Neural progenitor cell (in vitro differentiated cells): Measurements from ENCODE around the gene ANO1.

ENCODE experiments used
- CTCF ChIP-seq: fragments of 200-600 bp; sonication (generic); IDR thresholded peaks from 2 replicates; pipeline ENCODE4 v1.5.1; 2017; ENCODE audit warnings: antibody characterized with exemption, mild to moderate bottlenecking
- EZH2 ChIP-seq: fragments of 200-600 bp; sonication (generic); IDR thresholded peaks from 2 replicates; pipeline ENCODE4 v1.6.1; 2017; ENCODE audit warnings: antibody characterized with exemption, mild to moderate bottlenecking, moderate library complexity
- EZH2phosphoT487 ChIP-seq: fragments of 200-600 bp; sonication (generic); IDR thresholded peaks from 2 replicates; pipeline ENCODE4 v1.6.1; 2017; ENCODE audit warnings: antibody characterized with exemption

- TF ChIP-seq CTCF (no peak), EZH2 (no peak), EZH2phosphoT487 (no peak)
Observed at GRCh38 chr11:70100280-70100603, 22.1 kb downstream of the ANO1 start.
